HepG2 (cell line): ENCODE results near the gene ABHD17A. TPM values are rescaled to one million over a fixed set of nuclear protein-coding genes. Genes with fewer than 3 reads are reported as not detected.
A peak's percentile ranks its signal among the peaks of the same experiment; 100 is the strongest.

ENCODE experiments used
- ARID3A ChIP-seq: IDR thresholded peaks from 2 replicates; pipeline ENCODE4 v1.6.1; 2012; ENCODE audit warnings: low read depth, low read length, improper control_type of control experiment
- CBX1 ChIP-seq: IDR thresholded peaks from one replicate; pipeline ENCODE4 v1.6.1; 2016; ENCODE audit warnings: antibody characterized with exemption, low read depth
- CCDC6 ChIP-seq: sonication (generic); formaldehyde crosslinking; IDR thresholded peaks from 2 replicates; pipeline ENCODE4 v1.8.1; 2022; ENCODE audit warnings: mild to moderate bottlenecking, missing genetic modification reagents, moderate library complexity
- FOXC1 ChIP-seq: sonication (generic); formaldehyde crosslinking; IDR thresholded peaks from 2 replicates; pipeline ENCODE4 v1.8.0; 2022; ENCODE audit warnings: mild to moderate bottlenecking, missing genetic modification reagents, borderline replicate concordance
- FUBP1 ChIP-seq: sonication (generic); formaldehyde crosslinking; IDR thresholded peaks from 2 replicates; pipeline ENCODE4 v1.5.1; 2020; ENCODE audit warnings: missing genetic modification reagents, mild to moderate bottlenecking, borderline replicate concordance
- HOXA9 ChIP-seq: sonication (generic); formaldehyde crosslinking; IDR thresholded peaks from 2 replicates; pipeline ENCODE4 v1.8.1; 2022; ENCODE audit warnings: missing genetic modification reagents, mild to moderate bottlenecking, moderate library complexity, borderline replicate concordance
- JARID2 ChIP-seq: sonication (generic); formaldehyde crosslinking; IDR thresholded peaks from 2 replicates; pipeline ENCODE4 v1.8.1; 2023; ENCODE audit warnings: missing genetic modification reagents, inconsistent platforms; ENCODE audit not compliant: insufficient replicate concordance
- NR2F6 ChIP-seq, 2 experiments: IDR thresholded peaks; 2 replicates each; pipeline ENCODE4 v1.6.1; 2016; ENCODE audit warnings: antibody characterized with exemption in 1 of 2, mild to moderate bottlenecking in 1 of 2
- PHB2 ChIP-seq: fragments of 450-650 bp; IDR thresholded peaks from 2 replicates; pipeline ENCODE4 v1.6.1; 2018; ENCODE audit not compliant: partially characterized antibody
- SPEN ChIP-seq: sonication (generic); formaldehyde crosslinking; IDR thresholded peaks from 2 replicates; pipeline ENCODE4 v1.5.1; 2020; ENCODE audit warnings: low read depth, mild to moderate bottlenecking, missing genetic modification reagents
- SYNCRIP ChIP-seq: fragments of 200-400 bp; formaldehyde crosslinking; IDR thresholded peaks from 2 replicates; pipeline ENCODE4 v1.6.1; 2018; ENCODE audit warnings: mild to moderate bottlenecking, low read depth, low read length; ENCODE audit not compliant: insufficient read depth
- TAF15 ChIP-seq: fragments of 200-400 bp; formaldehyde crosslinking; IDR thresholded peaks from one replicate; pipeline ENCODE4 v1.6.1; 2018; ENCODE audit warnings: mild to moderate bottlenecking, low read depth, low read length; ENCODE audit not compliant: poor library complexity, severe bottlenecking
- ZBTB21 ChIP-seq: sonication (generic); formaldehyde crosslinking; IDR thresholded peaks from 2 replicates; pipeline ENCODE4 v1.4.0; 2020; ENCODE audit warnings: missing genetic modification reagents
- ZBTB25 ChIP-seq: IDR thresholded peaks from 2 replicates; pipeline ENCODE4 v1.6.1; 2018; ENCODE audit warnings: missing genetic modification reagents
- ZBTB33 ChIP-seq: sonication (generic); formaldehyde crosslinking; IDR thresholded peaks from 2 replicates; pipeline ENCODE4 v1.4.0; 2020; ENCODE audit warnings: missing genetic modification reagents
- ZBTB42 ChIP-seq: sonication (generic); formaldehyde crosslinking; IDR thresholded peaks from 2 replicates; pipeline ENCODE4 v1.5.0; 2020; ENCODE audit warnings: mild to moderate bottlenecking, missing genetic modification reagents
- ZKSCAN1 ChIP-seq: fragments of 150-350 bp; IDR thresholded peaks from 2 replicates; pipeline ENCODE4 v1.6.1; 2014; ENCODE audit warnings: low read length
- ZNF280B ChIP-seq: sonication (generic); formaldehyde crosslinking; IDR thresholded peaks from 2 replicates; pipeline ENCODE4 v1.5.0; 2020; ENCODE audit warnings: missing genetic modification reagents, mild to moderate bottlenecking, borderline replicate concordance
- polyA plus RNA-seq, 8 experiments: library from polyadenylated mRNA; depleted of rRNA in 3 of 8; stranded (reverse) in 7 of 8; unstranded in 1 of 8; fragments of >200 nt; fragmentation: Illumina TruSeq in 4 of 8; extraction: Trizol in 4 of 8; gene quantifications; 2 replicates each; pipeline versions ENCODE4 v1.2.1 to v1.2.3, GENCODE V29; 2011 to 2016; ENCODE audit warnings: low read depth in 4 of 8, missing spikeins in 1 of 8, mixed read lengths in 1 of 8; ENCODE audit not compliant: insufficient read depth in 1 of 8
- total RNA-seq, 5 experiments: library from RNA; depleted of rRNA; stranded (reverse); fragments of >200 nt; fragmentation: Illumina TruSeq; extraction: Trizol; gene quantifications; 2 replicates each; pipeline ENCODE4 v1.2.3, GENCODE V29; 2016; ENCODE audit warnings: low read depth in 1 of 5
- TF ChIP-seq, protein P1 (sequence below): sonication (generic); formaldehyde crosslinking; IDR thresholded peaks from 2 replicates; pipeline ENCODE4 v1.5.0; 2020; ENCODE audit warnings: missing genetic modification reagents

The ABHD17A gene
- total and polyA plus RNA-seq, 2 of the 13 experiments (the other 11 are each of a cell fraction or from before 2014, with no cell fraction given), result 27.7 to 40.8 TPM

DNA sequence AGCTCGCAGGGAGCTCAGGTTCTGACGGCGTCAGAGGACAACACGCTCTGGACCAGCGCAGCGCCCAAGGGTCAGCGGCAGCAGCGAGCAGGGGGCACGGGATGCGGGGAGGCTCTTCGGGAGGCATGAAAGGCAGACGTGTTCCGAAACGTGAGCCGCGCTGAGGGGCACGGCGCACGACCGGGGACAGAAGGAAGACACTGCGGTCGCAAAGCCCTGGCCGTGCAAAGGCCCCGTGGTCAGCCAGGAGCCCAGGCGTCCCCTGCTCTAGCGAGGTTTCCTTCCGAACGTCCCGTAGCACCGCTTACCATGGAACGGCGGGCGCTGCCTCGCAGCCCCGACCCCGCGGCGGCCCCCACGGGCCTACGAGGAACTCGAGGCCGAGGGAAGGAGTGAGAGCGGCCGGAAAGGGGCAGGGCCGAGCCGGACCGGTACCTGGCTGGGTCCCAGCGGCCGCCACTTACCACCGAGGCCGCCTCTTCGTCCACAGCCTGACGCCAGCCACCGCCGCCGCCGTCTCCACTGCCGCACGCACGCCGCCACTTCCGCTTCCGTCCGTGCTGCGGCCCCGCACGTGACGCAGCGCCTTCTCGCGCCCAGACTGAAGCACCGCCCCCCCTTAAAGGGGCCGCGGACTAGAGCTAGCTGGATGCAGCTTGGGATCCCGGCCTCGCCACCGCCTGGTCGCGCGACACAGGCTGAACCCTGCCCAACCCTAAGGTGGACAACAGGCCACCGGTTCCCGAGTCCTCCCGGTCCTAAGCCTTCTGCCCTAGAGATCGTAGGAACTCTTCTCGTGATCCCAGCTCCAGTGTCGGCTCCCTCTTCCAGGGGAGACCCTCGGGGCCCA, 9.4 kb downstream of the ABHD17A start (continued):
- no peak for TF ChIP-seq FUBP1 (CRISPR knock-in tag)
- peak; percentile 56; the same call in 1 of the 2 replicates for TF ChIP-seq ZBTB42
- peak; percentile 73 for TF ChIP-seq CBX1
- TF ChIP-seq, protein P1, sequence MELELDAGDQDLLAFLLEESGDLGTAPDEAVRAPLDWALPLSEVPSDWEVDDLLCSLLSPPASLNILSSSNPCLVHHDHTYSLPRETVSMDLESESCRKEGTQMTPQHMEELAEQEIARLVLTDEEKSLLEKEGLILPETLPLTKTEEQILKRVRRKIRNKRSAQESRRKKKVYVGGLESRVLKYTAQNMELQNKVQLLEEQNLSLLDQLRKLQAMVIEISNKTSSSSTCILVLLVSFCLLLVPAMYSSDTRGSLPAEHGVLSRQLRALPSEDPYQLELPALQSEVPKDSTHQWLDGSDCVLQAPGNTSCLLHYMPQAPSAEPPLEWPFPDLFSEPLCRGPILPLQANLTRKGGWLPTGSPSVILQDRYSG, result no peak
- peak; percentile 16 for TF ChIP-seq JARID2 (CRISPR knock-in tag)
- no peak for TF ChIP-seq HOXA9 (CRISPR knock-in tag)
- no peak for TF ChIP-seq ARID3A
- no peak for TF ChIP-seq TAF15
- TF ChIP-seq NR2F6 (IDR thresholded peaks at IDR 0.05), result no peak
- TF ChIP-seq NR2F6 (CRISPR knock-in tag; IDR thresholded peaks at IDR 0.05), result peak; percentile 59
- peak; percentile 91 for TF ChIP-seq CCDC6 (CRISPR knock-in tag)
- peak; percentile 91 for TF ChIP-seq FOXC1
- no peak for TF ChIP-seq PHB2
- no peak; the same call in 1 of the 2 replicates for TF ChIP-seq ZNF280B
- peak; percentile 35; the same call in 1 of the 2 replicates for TF ChIP-seq ZBTB33 (CRISPR knock-in tag)
- TF ChIP-seq SYNCRIP, result no peak
- peak; percentile 71; the same call in 1 of the 2 replicates for TF ChIP-seq ZBTB25
- peak; percentile 95 for TF ChIP-seq SPEN (CRISPR knock-in tag)
- TF ChIP-seq ZBTB21 (CRISPR knock-in tag), result peak; percentile 86; the same call in 1 of the 2 replicates
- TF ChIP-seq ZKSCAN1, result no peak
